ENCODE measurements around the gene RNF212.

DNA sequence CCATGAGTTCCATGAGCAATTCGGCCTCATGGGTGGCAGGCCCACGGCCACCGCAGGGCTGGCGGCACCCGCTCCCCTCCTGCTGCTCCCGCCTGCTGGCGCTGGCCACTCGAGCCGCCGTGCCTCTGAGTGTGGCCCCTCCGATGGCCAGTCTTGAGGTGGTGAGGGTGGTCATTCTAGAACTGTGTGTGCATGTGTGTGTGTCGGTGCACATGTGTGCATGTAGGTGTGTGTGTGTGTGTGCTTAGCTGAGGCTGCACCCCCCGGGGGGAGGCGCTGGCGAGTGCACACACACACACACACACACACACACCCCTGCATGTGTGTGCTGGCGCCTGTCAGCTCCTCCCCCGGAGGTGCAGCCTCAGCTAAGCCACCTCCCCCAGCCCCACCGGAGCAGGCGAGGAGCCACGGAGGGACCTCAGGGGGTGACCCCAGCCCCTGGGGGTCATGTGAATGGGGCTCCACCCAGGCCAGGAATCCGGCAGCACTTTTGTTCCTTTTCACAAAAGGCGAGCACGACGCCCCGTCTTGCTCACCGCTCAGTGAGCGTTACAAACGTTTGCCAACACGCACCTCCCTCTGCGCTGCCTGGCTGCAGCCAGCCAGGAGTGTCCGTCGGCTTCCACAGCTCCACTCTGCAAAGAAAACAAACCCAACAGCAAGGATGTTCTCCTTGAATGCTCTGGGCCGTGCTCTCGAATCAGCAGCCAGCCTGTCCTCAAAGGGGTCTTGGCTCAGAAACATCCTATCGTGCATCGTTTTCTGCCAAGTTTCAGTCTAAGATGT lies 72.0 kb downstream of the RNF212 start:
- TF ChIP-seq, protein P1, sequence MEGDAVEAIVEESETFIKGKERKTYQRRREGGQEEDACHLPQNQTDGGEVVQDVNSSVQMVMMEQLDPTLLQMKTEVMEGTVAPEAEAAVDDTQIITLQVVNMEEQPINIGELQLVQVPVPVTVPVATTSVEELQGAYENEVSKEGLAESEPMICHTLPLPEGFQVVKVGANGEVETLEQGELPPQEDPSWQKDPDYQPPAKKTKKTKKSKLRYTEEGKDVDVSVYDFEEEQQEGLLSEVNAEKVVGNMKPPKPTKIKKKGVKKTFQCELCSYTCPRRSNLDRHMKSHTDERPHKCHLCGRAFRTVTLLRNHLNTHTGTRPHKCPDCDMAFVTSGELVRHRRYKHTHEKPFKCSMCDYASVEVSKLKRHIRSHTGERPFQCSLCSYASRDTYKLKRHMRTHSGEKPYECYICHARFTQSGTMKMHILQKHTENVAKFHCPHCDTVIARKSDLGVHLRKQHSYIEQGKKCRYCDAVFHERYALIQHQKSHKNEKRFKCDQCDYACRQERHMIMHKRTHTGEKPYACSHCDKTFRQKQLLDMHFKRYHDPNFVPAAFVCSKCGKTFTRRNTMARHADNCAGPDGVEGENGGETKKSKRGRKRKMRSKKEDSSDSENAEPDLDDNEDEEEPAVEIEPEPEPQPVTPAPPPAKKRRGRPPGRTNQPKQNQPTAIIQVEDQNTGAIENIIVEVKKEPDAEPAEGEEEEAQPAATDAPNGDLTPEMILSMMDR (IDR thresholded peaks at IDR 0.05; ENCODE audit: insufficient read depth, low read length): no peak
- no peak for TF ChIP-seq POLR2AphosphoS5 (IDR thresholded peaks at IDR 0.05; ENCODE audit: low read depth)
- no peak for TF ChIP-seq GABPA (IDR thresholded peaks at IDR 0.05; ENCODE audit: low read depth)

All from HL-60 (cell line).